ENCODE results near the gene TAS2R42. TPM values are rescaled to one million over a fixed set of nuclear protein-coding genes. Genes with fewer than 3 reads are reported as not detected.

Gene TAS2R42
- total RNA-seq, 4 donors from 2014 or later = not detected

DNA sequence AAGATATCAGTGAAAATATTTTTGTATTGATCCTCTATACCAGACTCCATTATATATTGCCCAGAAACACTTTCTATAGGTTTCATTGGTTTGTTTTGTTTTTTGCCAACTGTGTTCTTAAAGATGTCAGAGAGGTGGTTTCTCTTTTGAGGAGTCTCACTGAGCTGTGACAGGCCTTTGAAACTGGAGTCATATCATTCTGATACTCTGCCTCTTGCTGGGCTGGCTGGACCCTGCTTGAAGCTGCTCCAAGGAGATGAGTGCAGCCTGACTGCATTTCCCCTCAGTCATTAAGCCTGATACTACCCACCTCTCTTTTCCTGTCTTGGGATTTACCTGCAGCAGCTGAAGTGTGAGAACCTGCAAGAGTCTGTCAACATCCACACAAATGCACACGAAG is 35.9 kb downstream of the TAS2R42 start:
- Histone ChIP-seq H3K27me3 (no peaks in the 10 kb centered on the region), H3K9me3 (peaks cover 0 to 3% of the 10 kb centered on the region in 2 donors), H3K36me3 (no peaks in the 10 kb centered on the region), H3K27ac (no peak overlapping the region), H3K4me1 (no peaks in the 10 kb centered on the region), H3K4me3 (no peak overlapping the region)
- 50 to 57% methylated on average over 1 of the region's 1 CpG for WGBS, 2 donors (ENCODE audit: low coverage in 1 of 2)
- TF ChIP-seq, protein P1, sequence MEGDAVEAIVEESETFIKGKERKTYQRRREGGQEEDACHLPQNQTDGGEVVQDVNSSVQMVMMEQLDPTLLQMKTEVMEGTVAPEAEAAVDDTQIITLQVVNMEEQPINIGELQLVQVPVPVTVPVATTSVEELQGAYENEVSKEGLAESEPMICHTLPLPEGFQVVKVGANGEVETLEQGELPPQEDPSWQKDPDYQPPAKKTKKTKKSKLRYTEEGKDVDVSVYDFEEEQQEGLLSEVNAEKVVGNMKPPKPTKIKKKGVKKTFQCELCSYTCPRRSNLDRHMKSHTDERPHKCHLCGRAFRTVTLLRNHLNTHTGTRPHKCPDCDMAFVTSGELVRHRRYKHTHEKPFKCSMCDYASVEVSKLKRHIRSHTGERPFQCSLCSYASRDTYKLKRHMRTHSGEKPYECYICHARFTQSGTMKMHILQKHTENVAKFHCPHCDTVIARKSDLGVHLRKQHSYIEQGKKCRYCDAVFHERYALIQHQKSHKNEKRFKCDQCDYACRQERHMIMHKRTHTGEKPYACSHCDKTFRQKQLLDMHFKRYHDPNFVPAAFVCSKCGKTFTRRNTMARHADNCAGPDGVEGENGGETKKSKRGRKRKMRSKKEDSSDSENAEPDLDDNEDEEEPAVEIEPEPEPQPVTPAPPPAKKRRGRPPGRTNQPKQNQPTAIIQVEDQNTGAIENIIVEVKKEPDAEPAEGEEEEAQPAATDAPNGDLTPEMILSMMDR (IDR thresholded peaks at IDR 0.05) = no peak
- TF ChIP-seq POLR2AphosphoS5 (IDR thresholded peaks at IDR 0.05) (no peak), EP300 (IDR thresholded peaks at IDR 0.05; ENCODE audit: low read depth) (no peak), POLR2A (IDR thresholded peaks at IDR 0.05) (no peak)
- intact Hi-C loops (cut with DNase I; ENCODE audit: low total_unique reads) (no loop called here), in situ Hi-C loops (cut with MboI; ENCODE audit: low pct_ligation_motif_present in 1 of 4, low pct_unique_long_range_greater_than_20kb in 1 of 4, low sequenced_read_pairs in 3 of 4) (no loop called here)
- DNase-seq = no peak

DNA sequence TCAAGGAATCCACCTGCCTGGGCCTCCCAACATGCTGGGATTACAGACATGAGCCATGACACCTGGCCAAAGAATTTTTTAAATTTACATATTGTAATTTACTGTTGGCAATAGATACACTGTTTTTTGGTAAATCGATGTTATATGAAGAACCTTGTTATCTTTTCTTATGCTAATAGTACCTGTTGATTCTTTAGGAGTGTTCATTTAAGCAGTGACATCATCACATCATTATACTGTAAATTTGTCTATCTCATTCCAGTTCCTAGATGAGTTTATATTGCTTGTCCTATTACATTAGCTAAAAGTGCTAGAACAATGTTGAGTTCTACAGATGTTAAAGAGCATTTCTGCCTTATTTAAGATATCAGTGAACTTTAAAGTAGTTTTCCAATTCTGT is 39.3 kb downstream of the TAS2R42 start:
- Histone ChIP-seq H3K9me3 (peaks cover 0 to 11% of the 10 kb centered on the region in 2 donors), H3K4me1 (no peaks in the 10 kb centered on the region), H3K4me3 (no peak overlapping the region), H3K27ac (no peak overlapping the region), H3K36me3 (no peaks in the 10 kb centered on the region), H3K27me3 (no peaks in the 10 kb centered on the region)
- 94 to 100% methylated on average over 1 of the region's 1 CpG for WGBS, 2 donors (ENCODE audit: low coverage in 1 of 2)
- TF ChIP-seq POLR2AphosphoS5 (IDR thresholded peaks at IDR 0.05) = no peak
- TF ChIP-seq EP300 (IDR thresholded peaks at IDR 0.05; ENCODE audit: low read depth) = no peak
- TF ChIP-seq, protein P1 (IDR thresholded peaks at IDR 0.05) = no peak
- no peak for TF ChIP-seq POLR2A (IDR thresholded peaks at IDR 0.05)
- DNase-seq = no peak
- intact Hi-C loops (cut with DNase I; ENCODE audit: low total_unique reads) = no loop called here
- in situ Hi-C loops (cut with MboI; ENCODE audit: low pct_ligation_motif_present in 1 of 4, low pct_unique_long_range_greater_than_20kb in 1 of 4, low sequenced_read_pairs in 3 of 4) = no loop called here

DNA sequence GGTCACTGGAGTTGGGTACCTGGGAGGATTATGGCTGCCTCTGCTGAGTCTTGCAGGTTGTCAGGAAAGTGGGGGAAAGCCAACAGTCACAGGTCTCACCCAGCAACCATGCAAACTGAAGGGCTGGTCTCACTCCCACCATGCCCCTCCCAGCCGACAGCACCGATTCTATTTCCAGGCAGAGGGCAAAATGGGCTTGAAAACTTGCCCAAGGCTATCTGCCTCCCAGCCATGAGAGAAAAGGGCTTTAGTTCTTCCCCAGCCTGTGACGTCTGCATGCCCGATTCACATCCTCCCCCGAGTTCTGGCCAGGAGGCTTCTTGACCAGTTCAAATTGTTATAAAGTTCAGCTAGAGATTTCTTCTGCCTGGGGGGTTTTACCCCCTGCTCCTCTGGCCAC is 42.4 kb downstream of the TAS2R42 start:
- no peak overlapping the region for H3K27ac ChIP-seq
- TF ChIP-seq EP300 (IDR thresholded peaks at IDR 0.05; ENCODE audit: low read depth) = no peak
- no peak for TF ChIP-seq POLR2AphosphoS5 (IDR thresholded peaks at IDR 0.05)
- TF ChIP-seq POLR2A (IDR thresholded peaks at IDR 0.05) = no peak
- TF ChIP-seq, protein P1 (IDR thresholded peaks at IDR 0.05) = no peak
- H3K27me3 ChIP-seq = no peaks in the 10 kb centered on the region
- intact Hi-C loops (cut with DNase I; ENCODE audit: low total_unique reads) = no loop called here
- no peaks in the 10 kb centered on the region for H3K4me1 ChIP-seq
- no peaks in the 10 kb centered on the region for H3K36me3 ChIP-seq
- in situ Hi-C loops (cut with MboI; ENCODE audit: low pct_ligation_motif_present in 1 of 4, low pct_unique_long_range_greater_than_20kb in 1 of 4, low sequenced_read_pairs in 3 of 4) = no loop called here
- no peak overlapping the region for H3K4me3 ChIP-seq
- peaks cover 0 to 11% of the 10 kb centered on the region in 2 donors for H3K9me3 ChIP-seq
- no peak for DNase-seq
- 88% methylated on average over 5 of the region's 5 CpGs; no CpG with 5 or more reads in 1 of the 2 donors for WGBS, 2 donors (ENCODE audit: low coverage in 1 of 2)

DNA sequence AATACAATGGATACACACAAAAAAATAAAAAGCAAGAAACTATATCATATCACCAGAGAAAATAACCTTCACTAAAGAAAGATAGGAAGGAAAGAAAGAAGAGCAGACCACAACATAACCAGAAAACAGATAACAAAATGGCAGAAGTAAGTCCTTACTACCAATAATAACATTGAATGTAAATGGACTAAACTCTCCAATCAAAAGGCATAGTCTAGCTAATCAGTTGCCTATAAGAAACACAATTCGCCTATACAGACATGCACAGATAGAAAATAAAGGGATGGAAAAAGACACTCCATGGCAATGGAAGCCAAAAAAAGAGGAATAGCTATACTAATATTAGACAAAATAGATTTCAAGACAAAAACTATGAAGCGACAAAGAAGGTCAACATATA is 43.4 kb downstream of the TAS2R42 start:
- H3K9me3 ChIP-seq = peaks cover 0 to 11% of the 10 kb centered on the region in 2 donors
- no peak overlapping the region for H3K27ac ChIP-seq
- no peaks in the 10 kb centered on the region for H3K4me1 ChIP-seq
- no peaks in the 10 kb centered on the region for H3K27me3 ChIP-seq
- DNase-seq = no peak
- H3K4me3 ChIP-seq = no peak overlapping the region
- in situ Hi-C loops (cut with MboI; ENCODE audit: low pct_ligation_motif_present in 1 of 4, low pct_unique_long_range_greater_than_20kb in 1 of 4, low sequenced_read_pairs in 3 of 4) = no loop called here
- WGBS, 2 donors (ENCODE audit: low coverage in 1 of 2) = 62 to 77% methylated on average over 2 of the region's 2 CpGs
- intact Hi-C loops (cut with DNase I; ENCODE audit: low total_unique reads) = no loop called here
- TF ChIP-seq POLR2A (IDR thresholded peaks at IDR 0.05) (no peak), EP300 (IDR thresholded peaks at IDR 0.05; ENCODE audit: low read depth) (no peak), POLR2AphosphoS5 (IDR thresholded peaks at IDR 0.05) (no peak)
- TF ChIP-seq, protein P1 (IDR thresholded peaks at IDR 0.05) = no peak
- H3K36me3 ChIP-seq = no peaks in the 10 kb centered on the region

Measured in transverse colon (tissue), 4 donors.